ENCODE results near the gene IGSF10.
"Not testable (repeated sequence)": the region's sequence is repeated elsewhere in the genome, so short reads cannot be mapped to it uniquely, and the experiment has no call there.

The IGSF10 gene

GRCh38 chr3:151460774-151461450 is at the start of gene IGSF10:
IGSF10 (minus strand) TSS chr3:151461061; CDS start chr3:151458709, 2,352 bp downstream.
- no peak for DNase-seq (ENCODE audit: low read depth, low spot score)

DNA sequence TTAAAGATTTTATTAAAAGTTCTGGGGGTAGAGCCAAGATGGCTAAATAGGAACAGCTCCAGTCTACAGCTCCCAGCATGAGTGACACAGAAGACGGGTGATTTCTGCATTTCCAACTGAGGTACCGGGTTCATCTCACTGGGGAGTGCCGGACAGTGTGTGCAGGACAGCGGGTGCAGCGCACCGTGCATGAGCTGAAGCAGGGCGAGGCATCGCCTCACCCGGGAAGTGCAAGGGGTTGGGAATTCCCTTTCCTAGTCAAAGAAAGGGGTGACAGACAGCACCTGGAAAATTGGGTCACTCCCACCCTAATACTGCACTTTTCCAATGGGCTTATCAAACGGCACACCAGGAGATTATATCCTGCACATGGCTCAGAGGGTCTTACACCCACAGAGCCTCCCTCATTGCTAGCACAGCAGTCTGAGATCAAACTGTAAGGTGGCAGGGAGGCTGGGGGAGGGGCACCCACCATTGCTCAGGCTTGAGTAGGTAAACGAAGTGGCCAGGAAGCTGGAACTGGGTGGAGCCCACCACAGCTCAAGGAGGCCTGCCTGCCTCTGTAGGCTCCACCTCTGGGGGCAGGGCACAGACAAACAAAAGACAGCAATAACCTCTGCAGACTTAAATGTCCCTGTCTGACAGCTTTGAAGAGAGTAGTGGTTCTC is 48.7 kb upstream of the IGSF10 start:
- not testable (repeated sequence) for DNase-seq (ENCODE audit: low read depth, low spot score)

GRCh38 chr3:151504606-151505005 is 43.7 kb upstream of the IGSF10 start:
- no peak for DNase-seq (ENCODE audit: low read depth, low spot score)

- no peak for DNase-seq (ENCODE audit: low read depth, low spot score)
Measured at GRCh38 chr3:151503074-151503473, 42.2 kb upstream of the IGSF10 start.

- DNase-seq (ENCODE audit: low read depth, low spot score), result no peak
Measured at GRCh38 chr3:151501923-151502632, 41.2 kb upstream of the IGSF10 start.

- DNase-seq (ENCODE audit: low read depth, low spot score), result no peak
Measured at GRCh38 chr3:151501171-151501922, 40.5 kb upstream of the IGSF10 start.

GRCh38 chr3:151499168-151499567 is 38.3 kb upstream of the IGSF10 start:
- DNase-seq (ENCODE audit: low read depth, low spot score), result no peak

DNA sequence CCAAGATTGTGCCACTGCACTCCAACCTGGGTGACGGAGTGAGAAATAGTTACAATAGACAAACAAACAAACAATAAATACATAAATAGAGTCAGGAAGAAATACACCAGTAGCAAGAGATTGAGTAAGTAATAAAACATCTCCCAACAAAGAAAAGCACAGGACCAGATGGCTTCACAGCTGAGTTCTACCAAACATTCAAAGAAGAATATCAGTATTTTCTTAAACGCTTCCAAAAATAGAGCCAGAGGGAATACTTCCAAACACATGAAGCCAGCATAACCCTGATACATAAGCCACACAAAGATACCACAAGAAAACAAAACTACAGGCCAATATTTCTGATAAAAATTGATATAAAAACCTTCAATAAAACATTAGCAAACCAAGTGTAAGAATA is 30.7 kb upstream of the IGSF10 start:
- no peak for DNase-seq (ENCODE audit: low read depth, low spot score)

GRCh38 chr3:151487833-151488232 is 27.0 kb upstream of the IGSF10 start:
- not testable (repeated sequence) for DNase-seq (ENCODE audit: low read depth, low spot score)

- DNase-seq (ENCODE audit: low read depth, low spot score), result no peak
Measured at GRCh38 chr3:151483961-151484520, 23.2 kb upstream of the IGSF10 start.

- DNase-seq (ENCODE audit: low read depth, low spot score), result no peak
Measured at GRCh38 chr3:151483488-151483887, 22.6 kb upstream of the IGSF10 start.

DNA sequence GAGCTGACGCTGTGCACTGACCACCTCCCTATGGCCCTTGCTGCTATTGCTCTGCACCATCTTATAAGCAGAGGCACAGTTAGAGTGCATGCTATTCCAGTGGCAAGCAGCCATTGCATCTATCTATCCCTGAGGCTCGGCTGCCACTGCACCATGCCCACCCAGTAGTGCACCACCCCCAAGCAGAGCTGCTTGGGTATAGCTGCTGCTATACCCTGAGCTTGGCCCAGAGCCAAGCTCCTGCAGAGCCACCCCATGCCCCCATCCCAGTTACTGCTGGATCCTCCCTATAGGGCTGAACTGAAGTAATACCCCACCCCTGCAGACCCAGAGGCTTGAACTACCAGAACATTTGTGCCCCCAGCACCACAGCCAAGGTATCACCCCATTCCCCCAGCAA is 19.6 kb upstream of the IGSF10 start:
- no peak for DNase-seq (ENCODE audit: low read depth, low spot score)

DNA sequence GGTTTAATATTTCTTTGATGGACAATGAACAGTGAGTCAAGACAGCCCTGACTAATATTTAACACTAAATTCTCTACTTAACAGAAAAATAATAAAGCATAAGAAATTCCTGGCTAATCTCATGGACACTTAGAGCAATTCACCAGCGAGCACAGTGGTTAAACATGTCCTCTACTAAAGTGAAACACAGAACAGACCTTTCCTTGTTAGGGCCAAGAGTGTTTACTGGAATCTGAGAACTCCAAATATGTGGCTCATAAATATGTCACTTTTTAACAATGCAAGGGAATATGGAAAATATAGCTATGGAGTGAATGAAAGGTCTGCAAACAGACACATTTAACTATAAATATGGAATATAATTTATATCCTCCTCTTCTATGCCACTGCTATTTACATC is 18.6 kb upstream of the IGSF10 start:
- DNase-seq (ENCODE audit: low read depth, low spot score), result no peak

DNA sequence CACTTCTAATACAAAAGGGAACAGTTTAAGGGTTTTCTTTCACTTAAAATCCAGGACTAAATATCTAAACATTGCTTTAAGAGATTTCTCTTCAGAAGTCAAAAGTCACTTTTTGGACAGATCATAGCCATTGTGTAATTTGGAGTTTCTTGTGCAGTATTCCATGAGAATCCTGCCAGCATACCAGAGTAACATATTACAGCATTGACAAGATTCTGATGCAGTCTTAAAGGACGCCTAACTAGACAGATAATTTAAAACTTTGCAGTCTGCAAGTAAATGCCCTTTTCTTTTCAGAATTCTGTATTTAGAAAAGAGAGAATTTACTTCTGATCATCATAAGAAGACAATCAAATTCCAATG is 17.5 kb upstream of the IGSF10 start:
- DNase-seq (ENCODE audit: low read depth, low spot score), result no peak

- DNase-seq (ENCODE audit: low read depth, low spot score), result no peak
Measured at GRCh38 chr3:151477591-151478334, 16.9 kb upstream of the IGSF10 start.

GRCh38 chr3:151476344-151477018 is 15.6 kb upstream of the IGSF10 start:
- no peak for DNase-seq (ENCODE audit: low read depth, low spot score)

DNA sequence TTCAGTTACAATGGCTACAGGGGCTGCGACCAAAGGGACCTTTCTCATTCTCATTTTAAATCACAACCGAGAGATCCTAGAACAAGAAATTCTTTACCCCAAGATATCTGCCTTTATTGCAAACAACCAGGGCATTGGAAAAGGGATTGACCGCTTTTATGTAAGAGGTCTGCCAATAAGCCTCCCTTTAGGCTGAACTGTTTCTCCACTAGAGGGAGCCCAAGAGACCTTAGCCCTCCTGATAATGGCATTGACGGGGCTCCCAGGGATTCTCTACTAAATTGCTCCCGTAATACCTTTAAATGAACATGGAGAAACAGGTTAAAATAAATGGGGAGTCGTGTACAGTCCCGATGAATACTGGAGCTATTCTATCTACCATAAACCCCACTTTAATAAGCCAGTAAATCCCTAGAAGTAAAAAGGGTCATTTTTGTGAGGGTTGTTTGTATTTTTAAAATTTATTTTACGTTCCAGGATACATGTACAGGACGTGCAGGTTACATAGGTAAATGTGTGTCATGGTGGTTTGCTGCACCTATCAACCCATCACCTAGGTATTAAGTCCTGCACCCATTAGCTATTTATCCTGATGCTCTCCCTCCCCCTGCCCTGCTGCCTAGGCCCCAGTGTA is 7.5 kb upstream of the IGSF10 start:
- DNase-seq (ENCODE audit: low read depth, low spot score), result peak; percentile 37

DNA sequence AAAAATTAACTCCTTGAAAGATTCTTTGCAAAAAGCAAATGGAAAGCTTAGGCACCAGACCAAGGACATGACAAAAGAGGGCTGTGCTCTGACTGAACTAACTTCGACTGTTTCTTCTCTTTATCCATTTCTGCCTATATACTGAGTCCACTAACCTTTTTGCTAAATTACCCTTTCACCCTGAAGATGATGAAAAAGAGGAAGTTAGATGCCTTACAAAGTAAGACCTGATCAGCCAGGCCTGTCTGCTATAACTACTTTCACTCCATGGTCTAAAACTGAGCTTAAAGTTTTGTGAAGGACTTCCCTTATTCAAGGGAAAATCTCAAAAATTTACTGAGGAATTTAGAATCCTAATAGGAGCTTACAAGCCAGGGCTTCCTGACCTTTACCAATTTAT is 6.2 kb upstream of the IGSF10 start:
- no peak for DNase-seq (ENCODE audit: low read depth, low spot score)

GRCh38 chr3:151462991-151463390 is 2.1 kb upstream of the IGSF10 start:
- no peak for DNase-seq (ENCODE audit: low read depth, low spot score)

GRCh38 chr3:151462278-151462780 is 1.5 kb upstream of the IGSF10 start:
- no peak for DNase-seq (ENCODE audit: low read depth, low spot score)

Data from smooth muscle cell of the brain vasculature (primary cell).